ENCODE results near the gene SLC25A44. TPM values are rescaled to one million over a fixed set of nuclear protein-coding genes. Genes with fewer than 3 reads are reported as not detected.

Gene SLC25A44
- total RNA-seq, 4 donors from 2014 or later: 7.9 to 22.3 (median 13.1) TPM

- no peak for TF ChIP-seq CTCF (IDR thresholded peaks at IDR 0.05; ENCODE audit: low read depth)
These were observed 53.0 kb downstream of the SLC25A44 start for GRCh38 chr1:156246781-156247459.

- TF ChIP-seq CTCF (IDR thresholded peaks at IDR 0.05; ENCODE audit: low read depth): no peak
These were observed 53.8 kb downstream of the SLC25A44 start, which contains the start of gene PAQR6 for GRCh38 chr1:156247460-156248322. Gene PAQR6 (minus strand): TSS chr1:156248056. CDS start chr1:156246731, 1,325 bp downstream.

GRCh38 chr1:156248323-156248683 lies 54.4 kb downstream of the SLC25A44 start:
- no peak for TF ChIP-seq CTCF (IDR thresholded peaks at IDR 0.05; ENCODE audit: low read depth)

- no peak for TF ChIP-seq CTCF (IDR thresholded peaks at IDR 0.05; ENCODE audit: low read depth)
These were observed 55.7 kb downstream of the SLC25A44 start for GRCh38 chr1:156249593-156249992.

GRCh38 chr1:156251527-156251926 lies 57.6 kb downstream of the SLC25A44 start:
- no peak for TF ChIP-seq CTCF (IDR thresholded peaks at IDR 0.05; ENCODE audit: low read depth)

- TF ChIP-seq CTCF (IDR thresholded peaks at IDR 0.05; ENCODE audit: low read depth): no peak
These were observed 59.7 kb downstream of the SLC25A44 start for GRCh38 chr1:156253634-156254033.

- TF ChIP-seq CTCF (IDR thresholded peaks at IDR 0.05; ENCODE audit: low read depth): no peak
These were observed 63.8 kb downstream of the SLC25A44 start for GRCh38 chr1:156257711-156258110.

Measured in subcutaneous adipose tissue (tissue), 4 donors.